ENCODE data around the gene ARFIP1. TPM values are rescaled to one million over a fixed set of nuclear protein-coding genes. Genes with fewer than 3 reads are reported as not detected.

The ARFIP1 gene
- total and polyA plus RNA-seq, 2 donors (not counting 1 experiment from before 2014, with no cell fraction given): 11.1 to 23.5 TPM

- TF ChIP-seq CTCF (IDR thresholded peaks at IDR 0.05) (no peak), EZH2 (IDR thresholded peaks at IDR 0.05; ENCODE audit: borderline replicate concordance, insufficient read depth, low read depth, low read length, poor library complexity, severe bottlenecking) (no peak)
- no peak overlapping the region for H3K27ac Mint-ChIP-seq
- ChIA-PET POLR2A (no interaction called here), CTCF (no interaction called here)
- Histone ChIP-seq H3K27me3 (replicated peaks in 1 of 4; ENCODE audit: control extremely low read depth in 1 of 4, control insufficient read depth in 3 of 4, insufficient read depth in 4 of 4, low read length in 3 of 4) (no peaks in the 10 kb centered on the region), H3K9me3 (ENCODE audit: control extremely low read depth in 1 of 3, control insufficient read depth in 2 of 3, insufficient read depth in 1 of 3, low read length in 2 of 3) (peaks cover 0 to 6% (median 0%) of the 10 kb centered on the region in 3 donors), H3K27ac (ENCODE audit: low read length in 2 of 2) (no peak overlapping the region), H3K79me2 (ENCODE audit: control insufficient read depth, insufficient read depth, low read length) (peaks cover 14% of the 10 kb centered on the region), H3K4me1 (ENCODE audit: control insufficient read depth in 2 of 2, insufficient read depth in 2 of 2, low read length in 2 of 2) (no peaks in the 10 kb centered on the region), H2AFZ (ENCODE audit: insufficient read depth, low read depth, low read length, poor library complexity, severe bottlenecking) (no peak overlapping the region), H3K9ac (ENCODE audit: low read length) (no peak overlapping the region), H3K4me2 (replicated peaks; ENCODE audit: low read depth, low read length, poor library complexity, severe bottlenecking) (no peak overlapping the region), H4K20me1 (ENCODE audit: control insufficient read depth, insufficient read depth, low read length, poor library complexity, severe bottlenecking) (peaks cover 4% of the 10 kb centered on the region), H3K36me3 (replicated peaks in 1 of 2; ENCODE audit: control extremely low read depth in 1 of 2, control insufficient read depth in 1 of 2, extremely low read depth in 1 of 2, insufficient read depth in 2 of 2, low read length in 1 of 2) (peaks cover 0 to 6% of the 10 kb centered on the region in 2 experiments), H3K4me3 (ENCODE audit: control extremely low read depth in 1 of 5, extremely low read depth in 1 of 5, insufficient read depth in 1 of 5, low read depth in 2 of 5, low read length in 4 of 5) (no peak overlapping the region)
- no peak overlapping the region for H3K4me3 Mint-ChIP-seq
- DNase-seq (no peak), ATAC-seq (ENCODE audit: low read depth) (no peak)
- no peaks in the 10 kb centered on the region for H3K4me1 Mint-ChIP-seq
- H3K27me3 Mint-ChIP-seq: no peaks in the 10 kb centered on the region
- intact Hi-C loops (cut with micrococcal nuclease): no loop called here
- H3K9me3 Mint-ChIP-seq (ENCODE audit: insufficient read depth): no peaks in the 10 kb centered on the region
Observed at GRCh38 chr4:152860046-152860445, 80.3 kb downstream of the ARFIP1 start.

DNA sequence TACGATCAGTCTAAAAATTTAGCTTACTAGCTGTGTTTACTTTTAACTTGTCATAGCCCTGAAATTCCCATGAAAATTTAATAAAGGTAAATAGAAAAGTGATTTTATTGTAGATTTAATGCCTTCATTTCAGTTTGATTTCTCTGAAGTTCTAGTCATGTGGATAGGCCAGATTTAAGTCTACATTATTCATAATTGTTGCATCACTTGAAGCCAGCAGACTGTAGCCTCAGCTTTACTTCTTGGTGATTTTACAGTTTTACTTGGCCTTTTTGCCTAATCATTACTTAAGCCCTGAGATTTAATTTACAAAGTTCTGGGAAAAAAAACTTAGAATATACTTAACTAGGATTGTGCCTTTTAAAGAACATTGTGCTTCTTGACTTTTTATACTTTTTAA lies 82.9 kb downstream of the ARFIP1 start:
- no peaks in the 10 kb centered on the region for H3K27me3 ChIP-seq (replicated peaks in 1 of 4; ENCODE audit: control extremely low read depth in 1 of 4, control insufficient read depth in 3 of 4, insufficient read depth in 4 of 4, low read length in 3 of 4)
- H3K79me2 ChIP-seq (ENCODE audit: control insufficient read depth, insufficient read depth, low read length): peaks cover 5% of the 10 kb centered on the region
- H3K9ac ChIP-seq (ENCODE audit: low read length): no peak overlapping the region
- whole genome bisulfite sequencing (ENCODE audit: insufficient coverage): no CpG with 5 or more reads among the region's 1 CpG
- H3K27me3 Mint-ChIP-seq: no peaks in the 10 kb centered on the region
- intact Hi-C loops (cut with micrococcal nuclease): no loop called here
- CTCF ChIA-PET: interaction anchor here (0.6 to 1.7 kb wide), 2 partner anchors 73 to 221 kb away, joined by 3 to 5 read pairs; no protein-coding TSS in a partner anchor
- DNase-seq: no peak
- POLR2A ChIA-PET: interaction anchor here (0.6 kb wide), 1 partner anchor 202 kb away, joined by 7 read pairs; no protein-coding TSS in a partner anchor
- ATAC-seq (ENCODE audit: low read depth): no peak
- no peak for TF ChIP-seq EZH2 (IDR thresholded peaks at IDR 0.05; ENCODE audit: borderline replicate concordance, insufficient read depth, low read depth, low read length, poor library complexity, severe bottlenecking)
- TF ChIP-seq CTCF (IDR thresholded peaks at IDR 0.05): no peak
- H3K4me1 Mint-ChIP-seq: no peaks in the 10 kb centered on the region
- no peak overlapping the region for H3K4me3 ChIP-seq (ENCODE audit: control extremely low read depth in 1 of 5, extremely low read depth in 1 of 5, insufficient read depth in 1 of 5, low read depth in 2 of 5, low read length in 4 of 5)
- no peak overlapping the region for H3K27ac Mint-ChIP-seq
- H3K9me3 Mint-ChIP-seq (ENCODE audit: insufficient read depth): no peaks in the 10 kb centered on the region
- peaks cover 0 to 9% of the 10 kb centered on the region in 2 experiments for H3K36me3 ChIP-seq (replicated peaks in 1 of 2; ENCODE audit: control extremely low read depth in 1 of 2, control insufficient read depth in 1 of 2, extremely low read depth in 1 of 2, insufficient read depth in 2 of 2, low read length in 1 of 2)
- no peak overlapping the region for H3K4me3 Mint-ChIP-seq
- no peaks in the 10 kb centered on the region for H4K20me1 ChIP-seq (ENCODE audit: control insufficient read depth, insufficient read depth, low read length, poor library complexity, severe bottlenecking)
- H3K9me3 ChIP-seq (ENCODE audit: control extremely low read depth in 1 of 3, control insufficient read depth in 2 of 3, insufficient read depth in 1 of 3, low read length in 2 of 3): no peaks in the 10 kb centered on the region
- no peak overlapping the region for H2AFZ ChIP-seq (ENCODE audit: insufficient read depth, low read depth, low read length, poor library complexity, severe bottlenecking)
- no peak overlapping the region for H3K4me2 ChIP-seq (replicated peaks; ENCODE audit: low read depth, low read length, poor library complexity, severe bottlenecking)
- H3K4me1 ChIP-seq (ENCODE audit: control insufficient read depth in 2 of 2, insufficient read depth in 2 of 2, low read length in 2 of 2): no peaks in the 10 kb centered on the region
- no peak overlapping the region for H3K27ac ChIP-seq (ENCODE audit: low read length in 2 of 2)
